HEK293 (cell line): Measurements from ENCODE around the gene TWIST2.

Experiments used
- CTCF ChIA-PET: fragments of 350-600 bp; formaldehyde crosslinking; extraction: SDS; loops from one replicate; lab custom pipeline; 2021; ENCODE audit warnings: antibody characterized with exemption; lab: Yijun Ruan, JAX
- POLR2A ChIA-PET: fragments of 300-600 bp; formaldehyde crosslinking; extraction: SDS; loops from one replicate; lab custom pipeline; 2020; ENCODE audit warnings: antibody characterized with exemption, inconsistent platforms; lab: Yijun Ruan, JAX
- H3K27ac ChIP-seq: fragments of 200-500 bp; sonication (Bioruptor generic); 2 replicates; pipeline ENCODE4 v1.5.1; 2014; ENCODE audit warnings: low read depth, low read length, control low read depth, inconsistent platforms; ENCODE audit errors: extremely low read depth
- H3K36me3 ChIP-seq, 2 experiments: fragments of 200-500 bp in 1 of 2; sonication (Bioruptor generic) in 1 of 2; 1 replicate in 1 of 2; 2 replicates in 1 of 2; pipeline ENCODE4 v1.5.1; 2014 to 2017; ENCODE audit warnings: inconsistent platforms in 2 of 2, low read length in 2 of 2; ENCODE audit not compliant: control insufficient read depth in 2 of 2, insufficient read depth in 1 of 2
- H3K4me1 ChIP-seq: fragments of 200-500 bp; sonication (Bioruptor generic); 2 replicates; pipeline ENCODE4 v1.5.1; 2014; ENCODE audit warnings: mild to moderate bottlenecking, low read length, inconsistent platforms; ENCODE audit not compliant: control insufficient read depth, insufficient read depth
- H3K4me3 ChIP-seq: 2 replicates; pipeline ENCODE4 v1.5.1; 2011; ENCODE audit warnings: low read depth, mild to moderate bottlenecking, control low read depth, low read length, moderate library complexity
- H3K9me3 ChIP-seq: fragments of 200-500 bp; sonication (Bioruptor generic); 2 replicates; pipeline ENCODE4 v1.5.1; 2014; ENCODE audit warnings: low read depth, low read length, inconsistent platforms; ENCODE audit not compliant: control insufficient read depth, insufficient read depth
- GLI4 ChIP-seq: fragments of 450-650 bp; formaldehyde crosslinking; IDR thresholded peaks from 2 replicates; pipeline ENCODE4 v1.5.1; 2016; ENCODE audit warnings: missing biosample characterization, missing genetic modification characterization
- GLIS2 ChIP-seq: fragments of 450-650 bp; formaldehyde crosslinking; IDR thresholded peaks from 2 replicates; pipeline ENCODE4 v1.5.1; 2016; ENCODE audit warnings: missing biosample characterization, missing genetic modification characterization
- OVOL3 ChIP-seq: fragments of 450-650 bp; formaldehyde crosslinking; IDR thresholded peaks from 2 replicates; pipeline ENCODE4 v1.5.1; 2016; ENCODE audit warnings: missing biosample characterization, missing genetic modification characterization
- PRDM6 ChIP-seq: fragments of 450-650 bp; formaldehyde crosslinking; IDR thresholded peaks from 2 replicates; pipeline ENCODE4 v1.5.1; 2017; ENCODE audit warnings: missing biosample characterization, missing genetic modification characterization
- REPIN1 ChIP-seq: fragments of 450-650 bp; formaldehyde crosslinking; IDR thresholded peaks from 2 replicates; pipeline ENCODE4 v1.5.1; 2017; ENCODE audit warnings: missing biosample characterization, missing genetic modification characterization, low read depth
- SCRT2 ChIP-seq: fragments of 450-650 bp; formaldehyde crosslinking; IDR thresholded peaks from 2 replicates; pipeline ENCODE4 v1.5.1; 2016; ENCODE audit warnings: missing biosample characterization, missing genetic modification characterization
- ZBTB48 ChIP-seq: fragments of 450-650 bp; formaldehyde crosslinking; IDR thresholded peaks from 2 replicates; pipeline ENCODE4 v1.5.1; 2016; ENCODE audit warnings: missing biosample characterization, missing genetic modification characterization
- ZNF10 ChIP-seq: fragments of 450-650 bp; formaldehyde crosslinking; IDR thresholded peaks from 2 replicates; pipeline ENCODE4 v1.5.1; 2017; ENCODE audit warnings: missing biosample characterization, missing genetic modification characterization
- ZNF174 ChIP-seq: fragments of 450-650 bp; formaldehyde crosslinking; IDR thresholded peaks from 2 replicates; pipeline ENCODE4 v1.5.0; 2017; ENCODE audit warnings: missing biosample characterization, mild to moderate bottlenecking, missing genetic modification characterization
- ZNF175 ChIP-seq: fragments of 450-650 bp; formaldehyde crosslinking; IDR thresholded peaks from 2 replicates; pipeline ENCODE4 v1.5.1; 2016; ENCODE audit warnings: missing biosample characterization, missing genetic modification characterization
- ZNF223 ChIP-seq: fragments of 450-650 bp; formaldehyde crosslinking; IDR thresholded peaks from 2 replicates; pipeline ENCODE4 v1.5.1; 2016; ENCODE audit warnings: missing biosample characterization, missing genetic modification characterization
- ZNF248 ChIP-seq: fragments of 450-650 bp; formaldehyde crosslinking; IDR thresholded peaks from 2 replicates; pipeline ENCODE4 v1.5.1; 2017; ENCODE audit warnings: missing biosample characterization, missing genetic modification characterization
- ZNF266 ChIP-seq: fragments of 450-650 bp; formaldehyde crosslinking; IDR thresholded peaks from 2 replicates; pipeline ENCODE4 v1.5.1; 2016; ENCODE audit warnings: missing biosample characterization, missing genetic modification characterization, low read depth
- ZNF354C ChIP-seq: fragments of 450-650 bp; formaldehyde crosslinking; IDR thresholded peaks from 2 replicates; pipeline ENCODE4 v1.5.1; 2016; ENCODE audit warnings: missing biosample characterization, missing genetic modification characterization, low read depth, borderline replicate concordance
- ZNF426 ChIP-seq: fragments of 450-650 bp; formaldehyde crosslinking; IDR thresholded peaks from 2 replicates; pipeline ENCODE4 v1.5.1; 2017; ENCODE audit warnings: missing biosample characterization, missing genetic modification characterization, mild to moderate bottlenecking, inconsistent platforms, moderate library complexity
- ZNF433 ChIP-seq: fragments of 450-650 bp; formaldehyde crosslinking; IDR thresholded peaks from 2 replicates; pipeline ENCODE4 v1.5.1; 2016; ENCODE audit warnings: missing biosample characterization, missing genetic modification characterization, low read depth
- ZNF561 ChIP-seq: fragments of 450-650 bp; IDR thresholded peaks from 2 replicates; pipeline ENCODE4 v1.5.1; 2018; ENCODE audit warnings: missing biosample characterization, missing genetic modification characterization, borderline replicate concordance
- ZNF624 ChIP-seq: fragments of 450-650 bp; formaldehyde crosslinking; IDR thresholded peaks from 2 replicates; pipeline ENCODE4 v1.5.1; 2017; ENCODE audit warnings: missing biosample characterization, missing genetic modification characterization
- ZNF629 ChIP-seq: fragments of 450-650 bp; formaldehyde crosslinking; IDR thresholded peaks from 2 replicates; pipeline ENCODE4 v1.5.1; 2017; ENCODE audit warnings: missing biosample characterization, missing genetic modification characterization
- ZNF768 ChIP-seq: fragments of 450-650 bp; formaldehyde crosslinking; IDR thresholded peaks from 2 replicates; pipeline ENCODE4 v1.5.1; 2018; ENCODE audit warnings: missing biosample characterization, mild to moderate bottlenecking, missing genetic modification characterization
- ZNF777 ChIP-seq: fragments of 450-650 bp; formaldehyde crosslinking; IDR thresholded peaks from 2 replicates; pipeline ENCODE4 v1.5.1; 2017; ENCODE audit warnings: missing biosample characterization, missing genetic modification characterization, borderline replicate concordance
- ZXDB ChIP-seq: fragments of 450-650 bp; formaldehyde crosslinking; IDR thresholded peaks from 2 replicates; pipeline ENCODE4 v1.5.1; 2016; ENCODE audit warnings: missing biosample characterization, missing genetic modification characterization
- TF ChIP-seq, protein P1 (sequence below): fragments of 450-650 bp; formaldehyde crosslinking; IDR thresholded peaks from 2 replicates; pipeline ENCODE4 v1.5.1; 2016; ENCODE audit warnings: missing biosample characterization, missing genetic modification characterization
- TF ChIP-seq, protein P2 (sequence below): fragments of 450-650 bp; formaldehyde crosslinking; IDR thresholded peaks from 2 replicates; pipeline ENCODE4 v1.5.1; 2016; ENCODE audit warnings: missing biosample characterization, missing genetic modification characterization, borderline replicate concordance
- TF ChIP-seq, protein P3 (sequence below): fragments of 450-650 bp; formaldehyde crosslinking; IDR thresholded peaks from 2 replicates; pipeline ENCODE4 v1.5.1; 2017; ENCODE audit warnings: missing biosample characterization, mild to moderate bottlenecking, missing genetic modification characterization, moderate library complexity

Gene TWIST2

GRCh38 chr2:238868616-238869292, 20.9 kb downstream of the TWIST2 start:
- ChIA-PET POLR2A (no interaction called here), CTCF (no interaction called here)
- no peak overlapping the region for H3K27ac ChIP-seq
- H3K4me3 ChIP-seq = no peak overlapping the region
- no peaks in the 10 kb centered on the region for H3K9me3 ChIP-seq
- TF ChIP-seq ZBTB48 (no peak), ZNF426 (tag by site-specific recombination) (no peak), ZNF629 (tag by site-specific recombination) (no peak), REPIN1 (tag by site-specific recombination) (no peak), SCRT2 (tag by site-specific recombination) (no peak), ZNF561 (no peak), OVOL3 (tag by site-specific recombination) (no peak), ZNF768 (tag by site-specific recombination) (no peak), GLI4 (tag by site-specific recombination) (no peak)
- no peaks in the 10 kb centered on the region; a peak in 1 of 3 replicates for H3K36me3 ChIP-seq
- H3K4me1 ChIP-seq = peaks cover 10% of the 10 kb centered on the region

- ChIA-PET POLR2A (no interaction called here), CTCF (no interaction called here)
- H3K36me3 ChIP-seq = no peaks in the 10 kb centered on the region; a peak in 1 of 3 replicates
- no peak overlapping the region for H3K27ac ChIP-seq
- TF ChIP-seq, protein P1, sequence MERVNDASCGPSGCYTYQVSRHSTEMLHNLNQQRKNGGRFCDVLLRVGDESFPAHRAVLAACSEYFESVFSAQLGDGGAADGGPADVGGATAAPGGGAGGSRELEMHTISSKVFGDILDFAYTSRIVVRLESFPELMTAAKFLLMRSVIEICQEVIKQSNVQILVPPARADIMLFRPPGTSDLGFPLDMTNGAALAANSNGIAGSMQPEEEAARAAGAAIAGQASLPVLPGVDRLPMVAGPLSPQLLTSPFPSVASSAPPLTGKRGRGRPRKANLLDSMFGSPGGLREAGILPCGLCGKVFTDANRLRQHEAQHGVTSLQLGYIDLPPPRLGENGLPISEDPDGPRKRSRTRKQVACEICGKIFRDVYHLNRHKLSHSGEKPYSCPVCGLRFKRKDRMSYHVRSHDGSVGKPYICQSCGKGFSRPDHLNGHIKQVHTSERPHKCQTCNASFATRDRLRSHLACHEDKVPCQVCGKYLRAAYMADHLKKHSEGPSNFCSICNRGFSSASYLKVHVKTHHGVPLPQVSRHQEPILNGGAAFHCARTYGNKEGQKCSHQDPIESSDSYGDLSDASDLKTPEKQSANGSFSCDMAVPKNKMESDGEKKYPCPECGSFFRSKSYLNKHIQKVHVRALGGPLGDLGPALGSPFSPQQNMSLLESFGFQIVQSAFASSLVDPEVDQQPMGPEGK (tag by site-specific recombination) = no peak
- TF ChIP-seq ZNF223 (no peak), ZNF354C (tag by site-specific recombination) (no peak)
- H3K9me3 ChIP-seq = no peaks in the 10 kb centered on the region
- peaks cover 4% of the 10 kb centered on the region for H3K4me1 ChIP-seq
- no peak overlapping the region for H3K4me3 ChIP-seq
These were observed 21.6 kb downstream of the TWIST2 start for GRCh38 chr2:238869293-238870124.

- ChIA-PET CTCF (no interaction called here), POLR2A (no interaction called here)
- Histone ChIP-seq H3K36me3 (no peaks in the 10 kb centered on the region; a peak in 1 of 3 replicates), H3K27ac (no peak overlapping the region), H3K9me3 (no peaks in the 10 kb centered on the region), H3K4me1 (no peaks in the 10 kb centered on the region; the same call in 1 of the 2 replicates), H3K4me3 (no peak overlapping the region)
- TF ChIP-seq, protein P2, sequence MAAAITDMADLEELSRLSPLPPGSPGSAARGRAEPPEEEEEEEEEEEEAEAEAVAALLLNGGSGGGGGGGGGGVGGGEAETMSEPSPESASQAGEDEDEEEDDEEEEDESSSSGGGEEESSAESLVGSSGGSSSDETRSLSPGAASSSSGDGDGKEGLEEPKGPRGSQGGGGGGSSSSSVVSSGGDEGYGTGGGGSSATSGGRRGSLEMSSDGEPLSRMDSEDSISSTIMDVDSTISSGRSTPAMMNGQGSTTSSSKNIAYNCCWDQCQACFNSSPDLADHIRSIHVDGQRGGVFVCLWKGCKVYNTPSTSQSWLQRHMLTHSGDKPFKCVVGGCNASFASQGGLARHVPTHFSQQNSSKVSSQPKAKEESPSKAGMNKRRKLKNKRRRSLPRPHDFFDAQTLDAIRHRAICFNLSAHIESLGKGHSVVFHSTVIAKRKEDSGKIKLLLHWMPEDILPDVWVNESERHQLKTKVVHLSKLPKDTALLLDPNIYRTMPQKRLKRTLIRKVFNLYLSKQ (tag by site-specific recombination) = no peak
- no peak for TF ChIP-seq ZNF175
- TF ChIP-seq ZNF433 = no peak
- TF ChIP-seq ZNF248 (tag by site-specific recombination) = no peak
- no peak for TF ChIP-seq ZXDB (tag by site-specific recombination)
- TF ChIP-seq ZNF777 (tag by site-specific recombination) = no peak
- no peak for TF ChIP-seq GLIS2 (tag by site-specific recombination)
- TF ChIP-seq ZNF624 (tag by site-specific recombination) = no peak
- TF ChIP-seq, protein P3, sequence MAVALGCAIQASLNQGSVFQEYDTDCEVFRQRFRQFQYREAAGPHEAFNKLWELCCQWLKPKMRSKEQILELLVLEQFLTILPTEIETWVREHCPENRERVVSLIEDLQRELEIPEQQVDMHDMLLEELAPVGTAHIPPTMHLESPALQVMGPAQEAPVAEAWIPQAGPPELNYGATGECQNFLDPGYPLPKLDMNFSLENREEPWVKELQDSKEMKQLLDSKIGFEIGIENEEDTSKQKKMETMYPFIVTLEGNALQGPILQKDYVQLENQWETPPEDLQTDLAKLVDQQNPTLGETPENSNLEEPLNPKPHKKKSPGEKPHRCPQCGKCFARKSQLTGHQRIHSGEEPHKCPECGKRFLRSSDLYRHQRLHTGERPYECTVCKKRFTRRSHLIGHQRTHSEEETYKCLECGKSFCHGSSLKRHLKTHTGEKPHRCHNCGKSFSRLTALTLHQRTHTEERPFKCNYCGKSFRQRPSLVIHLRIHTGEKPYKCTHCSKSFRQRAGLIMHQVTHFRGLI (tag by site-specific recombination) = no peak
- TF ChIP-seq ZNF10 (tag by site-specific recombination) = no peak
- TF ChIP-seq ZNF266 (tag by site-specific recombination) = no peak
- no peak for TF ChIP-seq ZNF174 (tag by site-specific recombination)
- no peak for TF ChIP-seq PRDM6 (tag by site-specific recombination)
These were observed 22.4 kb downstream of the TWIST2 start for GRCh38 chr2:238870261-238870660.
